Keratinocyte (primary cell): Measurements from ENCODE around the gene S100PBP. TPM values are rescaled to one million over a fixed set of nuclear protein-coding genes. Genes with fewer than 3 reads are reported as not detected.

Experiments
- DNase-seq: peaks from one replicate; pipeline ENCODE4 v3.0.0-alpha.2; 2011; ENCODE audit warnings: low read depth, missing footprints, low spot score
- FAIRE-seq: peaks from 2 replicates; lab custom pipeline; 2011; peaks lifted over from hg19 to GRCh38; lab: Jason Lieb, UNC
- H2AFZ ChIP-seq: 2 replicates; pipeline ENCODE4 v1.6.0; 2012; ENCODE audit warnings: low read length, control low read depth, inconsistent platforms; ENCODE audit not compliant: control insufficient read depth
- H3K27ac ChIP-seq: 2 replicates; pipeline ENCODE4 v1.5.1; 2011; ENCODE audit warnings: low read length; ENCODE audit not compliant: control insufficient read depth, insufficient read depth
- H3K27me3 ChIP-seq: 3 replicates; pipeline ENCODE4 v1.6.0; 2011; ENCODE audit warnings: low read length; ENCODE audit not compliant: control insufficient read depth, insufficient read depth; ENCODE audit errors: extremely low read depth
- H3K36me3 ChIP-seq, 2 experiments: 2 replicates in 1 of 2; 3 replicates in 1 of 2; pipeline ENCODE4 v1.5.1; 2011; ENCODE audit warnings: low read length in 2 of 2, mild to moderate bottlenecking in 1 of 2; ENCODE audit not compliant: control insufficient read depth in 2 of 2, insufficient read depth in 2 of 2; ENCODE audit errors: extremely low read depth in 1 of 2
- H3K4me1 ChIP-seq: 3 replicates; pipeline ENCODE4 v1.5.1; 2011; ENCODE audit warnings: low read length; ENCODE audit not compliant: control insufficient read depth, insufficient read depth; ENCODE audit errors: extremely low read depth
- H3K4me2 ChIP-seq: 3 replicates; pipeline ENCODE4 v1.6.0; 2011; ENCODE audit warnings: low read depth, low read length; ENCODE audit not compliant: control insufficient read depth, insufficient read depth; ENCODE audit errors: extremely low read depth
- H3K4me3 ChIP-seq, 3 experiments: fragments of 200-600 bp in 1 of 3; sonication (generic) in 1 of 3; 2 replicates in 2 of 3; 3 replicates in 1 of 3; pipeline ENCODE4 v1.5.1; 2011 to 2016; ENCODE audit warnings: low read length in 3 of 3, mild to moderate bottlenecking in 3 of 3, control low read depth in 2 of 3, inconsistent platforms in 1 of 3, low read depth in 1 of 3, mixed read lengths in 1 of 3, mixed run types in 1 of 3, moderate library complexity in 1 of 3; ENCODE audit not compliant: control insufficient read depth in 2 of 3, insufficient read depth in 2 of 3; ENCODE audit errors: extremely low read depth in 1 of 3
- H3K79me2 ChIP-seq: 2 replicates; pipeline ENCODE4 v1.6.0; 2012; ENCODE audit warnings: low read length; ENCODE audit not compliant: control insufficient read depth, insufficient read depth
- H3K9ac ChIP-seq: 3 replicates; pipeline ENCODE4 v1.6.0; 2011; ENCODE audit warnings: low read length; ENCODE audit not compliant: control insufficient read depth, insufficient read depth; ENCODE audit errors: extremely low read depth
- H3K9me1 ChIP-seq: 3 replicates; pipeline ENCODE4 v1.6.0; 2011; ENCODE audit warnings: low read length; ENCODE audit not compliant: control insufficient read depth, insufficient read depth; ENCODE audit errors: extremely low read depth
- H3K9me3 ChIP-seq: 2 replicates; pipeline ENCODE4 v1.5.1; 2012; ENCODE audit warnings: low read depth, low read length; ENCODE audit not compliant: control insufficient read depth
- H4K20me1 ChIP-seq: 3 replicates; pipeline ENCODE4 v1.6.0; 2011; ENCODE audit warnings: low read length; ENCODE audit not compliant: control insufficient read depth, insufficient read depth; ENCODE audit errors: extremely low read depth
- CTCF ChIP-seq, 3 experiments: IDR thresholded peaks in 1 of 3; conservative IDR thresholded peaks in 1 of 3; optimal IDR thresholded peaks in 1 of 3; 2 replicates in 2 of 3; 3 replicates in 1 of 3; pipeline versions ENCODE3 to v1.5.1; 2011; ENCODE audit warnings: low read length in 3 of 3, mild to moderate bottlenecking in 3 of 3, moderate library complexity in 2 of 3, control low read depth in 1 of 3, inconsistent platforms in 1 of 3; ENCODE audit not compliant: insufficient read depth in 2 of 3; ENCODE audit errors: extremely low read depth in 1 of 3
- EZH2 ChIP-seq: IDR thresholded peaks from one replicate; pipeline ENCODE4 v1.6.1; 2012; ENCODE audit warnings: inconsistent platforms, mild to moderate bottlenecking, low read length, moderate library complexity
- dilution Hi-C: fragments of 300-500 bp; cut with MboI; formaldehyde crosslinking; loops from one replicate; pipeline ENCODE4 v1.7.0; 2020; ENCODE audit warnings: low sequenced_read_pairs; ENCODE audit not compliant: extremely low pct_ligation_motif_present
- polyA plus RNA-seq, 5 experiments: library from polyadenylated mRNA; depleted of rRNA in 3 of 5; stranded (reverse) in 3 of 5; stranded (forward) in 1 of 5; unstranded in 1 of 5; fragments of >200 nt; gene quantifications; 1 replicate in 1 of 5; 2 replicates in 3 of 5; 3 replicates in 1 of 5; pipeline versions ENCODE4 v1.2.1 to v1.2.3, GENCODE V29; 2011 to 2012; ENCODE audit warnings: missing spikeins in 2 of 5, low read depth in 1 of 5, low replicate concordance in 1 of 5

The S100PBP gene
- polyA plus RNA-seq, 1 donor (not counting 4 experiments of a cell fraction or from before 2014, with no cell fraction given): 29.0 TPM

- Histone ChIP-seq H3K9ac (no peak overlapping the region), H3K27me3 (no peaks in the 10 kb centered on the region), H3K79me2 (no peaks in the 10 kb centered on the region), H3K4me1 (peaks cover 14% of the 10 kb centered on the region), H3K9me3 (no peaks in the 10 kb centered on the region), H4K20me1 (no peaks in the 10 kb centered on the region), H3K4me2 (no peak overlapping the region), H2AFZ (no peak overlapping the region), H3K27ac (no peak overlapping the region), H3K4me3 (no peak overlapping the region), H3K9me1 (no peaks in the 10 kb centered on the region), H3K36me3 (peaks cover 1 to 13% of the 10 kb centered on the region in 2 experiments)
- DNase-seq (no peak), FAIRE-seq (no peak)
- no peak for TF ChIP-seq CTCF (optimal IDR thresholded peaks at IDR 0.05 in 1 of 3, IDR thresholded peaks at IDR 0.05 in 1 of 3, conservative IDR thresholded peaks at IDR 0.05 in 1 of 3; ENCODE audit: extremely low read depth in 1 of 3, insufficient read depth in 2 of 3, low read length in 3 of 3)
- no peak for TF ChIP-seq EZH2
- dilution Hi-C loops: no loop called here
Measured at GRCh38 chr1:32858136-32858535, 40.7 kb downstream of the S100PBP start.

GRCh38 chr1:32858791-32859190, 41.3 kb downstream of the S100PBP start:
- FAIRE-seq: no peak
- H3K27ac ChIP-seq: no peak overlapping the region
- DNase-seq: no peak
- no peak overlapping the region for H3K4me2 ChIP-seq
- no peak overlapping the region for H3K9ac ChIP-seq
- no peaks in the 10 kb centered on the region for H3K27me3 ChIP-seq
- H3K36me3 ChIP-seq: peaks cover 1 to 10% of the 10 kb centered on the region in 2 experiments
- H3K4me3 ChIP-seq: no peak overlapping the region
- dilution Hi-C loops: no loop called here
- H3K9me1 ChIP-seq: no peaks in the 10 kb centered on the region
- H2AFZ ChIP-seq: no peak overlapping the region
- peaks cover 14% of the 10 kb centered on the region for H3K4me1 ChIP-seq
- H4K20me1 ChIP-seq: no peaks in the 10 kb centered on the region
- TF ChIP-seq CTCF (optimal IDR thresholded peaks at IDR 0.05 in 1 of 3, IDR thresholded peaks at IDR 0.05 in 1 of 3, conservative IDR thresholded peaks at IDR 0.05 in 1 of 3; ENCODE audit: extremely low read depth in 1 of 3, insufficient read depth in 2 of 3, low read length in 3 of 3) (no peak), EZH2 (no peak)
- no peaks in the 10 kb centered on the region for H3K79me2 ChIP-seq
- H3K9me3 ChIP-seq: no peaks in the 10 kb centered on the region
